Astrocyte (in vitro differentiated cells and primary cell): ENCODE measurements around the gene ZNF805.
"Not testable (repeated sequence)": the region's sequence is repeated elsewhere in the genome, so short reads cannot be mapped to it uniquely, and the experiment has no call there.

ENCODE experiments used
- EZH2 ChIP-seq: IDR thresholded peaks from 2 replicates; pipeline ENCODE4 v1.6.1; 2012; ENCODE audit warnings: mild to moderate bottlenecking, low read length, inconsistent platforms; ENCODE audit not compliant: insufficient read depth
- TF ChIP-seq, protein P1 (sequence below): IDR thresholded peaks from 2 replicates; pipeline ENCODE4 v1.5.1; 2011; ENCODE audit warnings: low read depth, mild to moderate bottlenecking, inconsistent platforms, low read length, moderate library complexity; ENCODE audit not compliant: insufficient read depth

DNA sequence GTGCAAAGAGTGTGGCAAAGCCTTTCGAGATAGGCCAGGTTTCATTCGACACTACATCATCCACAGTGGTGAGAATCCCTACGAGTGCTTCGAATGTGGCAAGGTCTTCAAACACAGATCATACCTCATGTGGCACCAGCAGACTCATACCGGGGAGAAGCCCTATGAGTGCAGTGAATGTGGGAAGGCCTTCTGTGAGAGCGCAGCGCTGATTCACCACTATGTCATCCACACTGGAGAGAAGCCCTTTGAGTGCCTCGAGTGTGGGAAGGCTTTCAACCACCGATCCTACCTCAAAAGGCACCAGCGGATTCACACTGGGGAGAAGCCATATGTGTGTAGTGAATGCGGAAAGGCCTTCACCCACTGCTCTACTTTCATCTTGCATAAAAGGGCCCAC lies 13.3 kb downstream of the ZNF805 start:
- TF ChIP-seq, protein P1, sequence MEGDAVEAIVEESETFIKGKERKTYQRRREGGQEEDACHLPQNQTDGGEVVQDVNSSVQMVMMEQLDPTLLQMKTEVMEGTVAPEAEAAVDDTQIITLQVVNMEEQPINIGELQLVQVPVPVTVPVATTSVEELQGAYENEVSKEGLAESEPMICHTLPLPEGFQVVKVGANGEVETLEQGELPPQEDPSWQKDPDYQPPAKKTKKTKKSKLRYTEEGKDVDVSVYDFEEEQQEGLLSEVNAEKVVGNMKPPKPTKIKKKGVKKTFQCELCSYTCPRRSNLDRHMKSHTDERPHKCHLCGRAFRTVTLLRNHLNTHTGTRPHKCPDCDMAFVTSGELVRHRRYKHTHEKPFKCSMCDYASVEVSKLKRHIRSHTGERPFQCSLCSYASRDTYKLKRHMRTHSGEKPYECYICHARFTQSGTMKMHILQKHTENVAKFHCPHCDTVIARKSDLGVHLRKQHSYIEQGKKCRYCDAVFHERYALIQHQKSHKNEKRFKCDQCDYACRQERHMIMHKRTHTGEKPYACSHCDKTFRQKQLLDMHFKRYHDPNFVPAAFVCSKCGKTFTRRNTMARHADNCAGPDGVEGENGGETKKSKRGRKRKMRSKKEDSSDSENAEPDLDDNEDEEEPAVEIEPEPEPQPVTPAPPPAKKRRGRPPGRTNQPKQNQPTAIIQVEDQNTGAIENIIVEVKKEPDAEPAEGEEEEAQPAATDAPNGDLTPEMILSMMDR: not testable (repeated sequence)
- not testable (repeated sequence) for TF ChIP-seq EZH2
